ENCODE data around the gene KHSRP. TPM values are rescaled to one million over a fixed set of nuclear protein-coding genes. Genes with fewer than 3 reads are reported as not detected.

KHSRP gene
- total and polyA plus RNA-seq, 2 of the 4 experiments (the other 2 are of a cell fraction): 31.9 to 93.7 TPM

DNA sequence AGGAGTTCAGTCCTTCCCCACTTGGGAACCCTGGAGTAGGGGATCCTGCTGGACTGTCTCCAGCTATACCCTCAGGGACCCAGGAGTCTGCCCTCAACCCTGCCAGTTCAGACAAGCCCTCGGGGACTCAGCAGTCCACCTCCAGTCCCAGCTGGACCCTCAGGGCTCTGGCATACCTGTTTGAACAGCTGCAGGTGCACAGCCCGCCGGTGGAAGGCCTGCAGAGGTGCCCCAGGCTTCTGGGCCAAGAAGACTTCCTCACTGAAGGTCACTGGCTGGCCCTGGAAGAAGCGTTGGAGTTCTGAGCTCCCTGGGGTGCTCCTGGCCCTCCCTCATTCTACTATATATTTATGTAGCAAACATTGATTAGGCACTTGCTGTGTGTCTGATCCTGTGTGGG lies 48.1 kb upstream of the KHSRP start:
- no peak overlapping the region for H3K27ac ChIP-seq (ENCODE audit: insufficient read depth, low read length)
- no peak overlapping the region for H2AK5ac ChIP-seq (ENCODE audit: low read depth, low read length)
- dilution Hi-C loops (cut with HindIII; ENCODE audit: low sequenced_read_pairs, unreplicated experiment): no loop called here
- H3K18ac ChIP-seq (ENCODE audit: low read depth, low read length): no peak overlapping the region
- H2AK9ac ChIP-seq (replicated peaks; ENCODE audit: low read depth, low read length, poor library complexity): no peak overlapping the region
- peaks cover 16% of the 10 kb centered on the region for H3K27me3 ChIP-seq (ENCODE audit: control insufficient read depth, insufficient read depth, low read length)
- H2AFZ ChIP-seq (replicated peaks; ENCODE audit: low read length, poor library complexity): no peak overlapping the region
- no peak overlapping the region for H2BK120ac ChIP-seq (ENCODE audit: low read depth, low read length)
- no peak overlapping the region for H2BK20ac ChIP-seq (ENCODE audit: low read depth, low read length)
- no peak overlapping the region for H4K8ac ChIP-seq (ENCODE audit: low read depth in 2 of 2, low read length in 2 of 2)
- no peaks in the 10 kb centered on the region for H3K9me1 ChIP-seq (ENCODE audit: insufficient read depth, low read length)
- POLR2A ChIA-PET (ENCODE audit: unreplicated experiment): no interaction called here
- CTCF ChIA-PET: no interaction called here
- no peak overlapping the region for H3K23ac ChIP-seq (ENCODE audit: low read depth, low read length)
- DNase-seq (no peak), ATAC-seq (ENCODE audit: low read depth) (no peak)
- no peaks in the 10 kb centered on the region for H3K36me3 ChIP-seq (ENCODE audit: control insufficient read depth, insufficient read depth, low read length)
- H3K79me1 ChIP-seq (ENCODE audit: low read depth in 1 of 2, low read length in 2 of 2): no peaks in the 10 kb centered on the region
- WGBS, 2 experiments (ENCODE audit: extremely low coverage in 2 of 2, insufficient read length in 1 of 2): 40% methylated on average over 1 of the region's 4 CpGs; no CpG with 5 or more reads in 1 of the 2 experiments
- no peak overlapping the region for H3K56ac ChIP-seq (ENCODE audit: extremely low read depth, insufficient read depth, low read length)
- H3K4ac ChIP-seq (ENCODE audit: low read depth, low read length): no peak overlapping the region
- no peak overlapping the region for H3K4me2 ChIP-seq (ENCODE audit: low read depth, low read length)
- H3K9me3 ChIP-seq (ENCODE audit: control insufficient read depth, insufficient read depth, low read length): peaks cover 3% of the 10 kb centered on the region; the same call in 1 of the 2 replicates
- intact Hi-C loops (cut with micrococcal nuclease): no loop called here
- H3K4me3 ChIP-seq (ENCODE audit: insufficient read depth, low read depth, low read length): no peak overlapping the region
- H4K91ac ChIP-seq (ENCODE audit: insufficient read depth, low read depth, low read length): no peak overlapping the region
- in situ Hi-C loops (cut with MboI; ENCODE audit: low sequenced_read_pairs): no loop called here
- H3K14ac ChIP-seq (replicated peaks; ENCODE audit: low read depth, low read length): no peak overlapping the region
- no peak overlapping the region for H2BK5ac ChIP-seq (ENCODE audit: low read depth, low read length, poor library complexity, severe bottlenecking)
- no peak for TF ChIP-seq RFX5 (IDR thresholded peaks at IDR 0.05; ENCODE audit: low read depth, low read length)
- TF ChIP-seq MAFK (IDR thresholded peaks at IDR 0.05; ENCODE audit: low read depth, low read length): no peak
- no peak for TF ChIP-seq BHLHE40 (IDR thresholded peaks at IDR 0.05; ENCODE audit: low read depth, low read length)
- no peak for TF ChIP-seq FOS (IDR thresholded peaks at IDR 0.05; ENCODE audit: low read depth, low read length)
- TF ChIP-seq POLR2A (IDR thresholded peaks at IDR 0.05; ENCODE audit: low read depth, low read length): no peak
- TF ChIP-seq CHD1 (IDR thresholded peaks at IDR 0.05; ENCODE audit: low read depth, low read length): no peak
- TF ChIP-seq, protein P1, sequence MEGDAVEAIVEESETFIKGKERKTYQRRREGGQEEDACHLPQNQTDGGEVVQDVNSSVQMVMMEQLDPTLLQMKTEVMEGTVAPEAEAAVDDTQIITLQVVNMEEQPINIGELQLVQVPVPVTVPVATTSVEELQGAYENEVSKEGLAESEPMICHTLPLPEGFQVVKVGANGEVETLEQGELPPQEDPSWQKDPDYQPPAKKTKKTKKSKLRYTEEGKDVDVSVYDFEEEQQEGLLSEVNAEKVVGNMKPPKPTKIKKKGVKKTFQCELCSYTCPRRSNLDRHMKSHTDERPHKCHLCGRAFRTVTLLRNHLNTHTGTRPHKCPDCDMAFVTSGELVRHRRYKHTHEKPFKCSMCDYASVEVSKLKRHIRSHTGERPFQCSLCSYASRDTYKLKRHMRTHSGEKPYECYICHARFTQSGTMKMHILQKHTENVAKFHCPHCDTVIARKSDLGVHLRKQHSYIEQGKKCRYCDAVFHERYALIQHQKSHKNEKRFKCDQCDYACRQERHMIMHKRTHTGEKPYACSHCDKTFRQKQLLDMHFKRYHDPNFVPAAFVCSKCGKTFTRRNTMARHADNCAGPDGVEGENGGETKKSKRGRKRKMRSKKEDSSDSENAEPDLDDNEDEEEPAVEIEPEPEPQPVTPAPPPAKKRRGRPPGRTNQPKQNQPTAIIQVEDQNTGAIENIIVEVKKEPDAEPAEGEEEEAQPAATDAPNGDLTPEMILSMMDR (conservative IDR thresholded peaks at IDR 0.05; ENCODE audit: low read depth, low read length): no peak
- no peak for TF ChIP-seq NFE2L2 (IDR thresholded peaks at IDR 0.05; ENCODE audit: low read depth, low read length)
- no peak for TF ChIP-seq CEBPB (IDR thresholded peaks at IDR 0.05; ENCODE audit: low read depth, low read length)
- no peak for TF ChIP-seq USF2 (IDR thresholded peaks at IDR 0.05; ENCODE audit: low read depth, low read length)
- no peak for TF ChIP-seq RCOR1 (IDR thresholded peaks at IDR 0.05; ENCODE audit: insufficient replicate concordance, low read length)
- BruUV-seq (replicated peaks): no TSS peak
- H4K20me1 ChIP-seq (ENCODE audit: insufficient read depth, low read length): no peaks in the 10 kb centered on the region
- H4K5ac ChIP-seq (ENCODE audit: low read depth, low read length): no peak overlapping the region
- no peak overlapping the region for H3K9ac ChIP-seq (ENCODE audit: low read depth, low read length)
- H3K4me1 ChIP-seq (ENCODE audit: control insufficient read depth, insufficient read depth, low read length): no peaks in the 10 kb centered on the region
- no peak overlapping the region for H2BK15ac ChIP-seq (ENCODE audit: low read depth, low read length)

Measured in IMR-90 (cell line).